CD8-positive, alpha-beta memory T cell (primary cell): Measurements from ENCODE around the gene GTF3C4. TPM values are rescaled to one million over a fixed set of nuclear protein-coding genes. Genes with fewer than 3 reads are reported as not detected.

ENCODE experiments used
- CTCF ChIA-PET: fragments of 350-600 bp; sonication (Branson Sonifier 250); formaldehyde crosslinking; loops from one replicate; lab custom pipeline; 2021; ENCODE audit warnings: antibody characterized with exemption; lab: Charles Lee
- POLR2A ChIA-PET: fragments of 350-600 bp; sonication (Branson Sonifier 250); formaldehyde crosslinking; loops from one replicate; lab custom pipeline; 2021; ENCODE audit warnings: antibody characterized with exemption; lab: Charles Lee
- DNase-seq, 5 donors: peaks; one replicate each; pipeline versions ENCODE4 v3.0.0 to v3.0.0-alpha.2; 2020 to 2022; ENCODE audit warnings: mixed read lengths in 1 of 5
- H3K27ac ChIP-seq: one replicate; pipeline ENCODE4 v1.7.0; 2013; ENCODE audit warnings: low read depth, mild to moderate bottlenecking, low read length, moderate library complexity
- H3K27me3 ChIP-seq: 2 replicates; pipeline ENCODE4 v1.7.0; 2013; ENCODE audit warnings: low read length, mild to moderate bottlenecking; ENCODE audit not compliant: insufficient read depth, poor library complexity, severe bottlenecking
- H3K36me3 ChIP-seq: 2 replicates; pipeline ENCODE4 v1.7.0; 2013; ENCODE audit warnings: mild to moderate bottlenecking, low read length, moderate library complexity; ENCODE audit not compliant: insufficient read depth
- H3K4me1 ChIP-seq: 2 replicates; pipeline ENCODE4 v1.7.0; 2013; ENCODE audit warnings: mild to moderate bottlenecking, low read length, moderate library complexity; ENCODE audit not compliant: insufficient read depth
- H3K4me3 ChIP-seq: 2 replicates; pipeline ENCODE4 v1.7.0; 2013; ENCODE audit warnings: mild to moderate bottlenecking, low read length
- H3K9me3 ChIP-seq: 2 replicates; pipeline ENCODE4 v1.7.0; 2013; ENCODE audit warnings: mild to moderate bottlenecking, low read length
- H3K27ac Mint-ChIP-seq, 8 donors: one replicate each; pipeline ENCODE4 v1.8.0; 2020 to 2021; ENCODE audit warnings: mixed read lengths in 8 of 8, mild to moderate bottlenecking in 6 of 8, inconsistent platforms in 3 of 8, moderate library complexity in 3 of 8
- H3K27me3 Mint-ChIP-seq, 2 donors: one replicate each; pipeline ENCODE4 v1.8.0; 2020 to 2021; ENCODE audit warnings: mixed read lengths in 2 of 2, mild to moderate bottlenecking in 1 of 2, moderate library complexity in 1 of 2
- H3K36me3 Mint-ChIP-seq, 3 donors: one replicate each; pipeline ENCODE4 v1.8.0; 2020 to 2021; ENCODE audit warnings: mixed read lengths in 3 of 3, inconsistent platforms in 1 of 3, mild to moderate bottlenecking in 1 of 3
- H3K4me1 Mint-ChIP-seq, 3 donors: one replicate each; pipeline ENCODE4 v1.8.0; 2020 to 2021; ENCODE audit warnings: mixed read lengths in 3 of 3, inconsistent platforms in 1 of 3, mild to moderate bottlenecking in 1 of 3
- H3K4me3 Mint-ChIP-seq, 7 donors: one replicate each; pipeline ENCODE4 v1.8.0; 2020 to 2021; ENCODE audit warnings: mixed read lengths in 7 of 7, mild to moderate bottlenecking in 6 of 7, moderate library complexity in 4 of 7, inconsistent platforms in 2 of 7
- H3K9me3 Mint-ChIP-seq, 5 donors: one replicate each; pipeline ENCODE4 v1.8.0; 2020 to 2022; ENCODE audit warnings: mixed read lengths in 5 of 5, mild to moderate bottlenecking in 3 of 5, moderate library complexity in 2 of 5, inconsistent platforms in 1 of 5
- polyA plus RNA-seq: library from polyadenylated mRNA; unstranded; fragments of 300-500 nt; fragmentation: Illumina TruSeq; gene quantifications from one replicate; pipeline ENCODE4 v1.2.3, GENCODE V29; 2021
- total RNA-seq, 2 experiments: library from RNA; stranded (reverse); gene quantifications; one replicate each; pipeline ENCODE4 v1.2.3, GENCODE V29; 2021

Gene GTF3C4
- total and polyA plus RNA-seq, 3 experiments from 2014 or later, result 4.3 to 23.1 (median 21.1) TPM

DNA sequence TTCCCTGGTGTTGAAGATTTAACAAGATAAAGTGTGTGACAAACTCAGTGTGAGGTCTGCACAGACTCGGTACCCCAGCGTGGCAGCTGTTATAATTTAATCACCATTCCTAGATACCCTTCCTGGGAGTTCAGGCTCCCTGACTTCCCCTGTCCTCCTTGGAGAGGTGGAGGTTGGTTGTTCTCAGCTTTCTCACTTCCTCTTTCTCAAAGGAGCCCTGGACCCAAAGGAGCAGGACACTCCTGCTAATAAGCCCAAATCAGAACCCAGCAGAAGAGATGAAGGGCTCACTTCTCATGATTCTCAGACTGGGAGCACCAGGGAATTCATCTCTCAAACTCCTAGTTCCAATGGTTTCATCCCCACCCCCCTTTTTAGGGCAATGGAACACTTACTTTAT, 58.2 kb downstream of the GTF3C4 start:
- CTCF ChIA-PET, result no interaction called here
- H3K27me3 Mint-ChIP-seq, result peaks cover 9 to 46% of the 10 kb centered on the region in 2 donors
- no peak for DNase-seq
- H3K4me3 ChIP-seq, result no peak overlapping the region
- H3K27ac ChIP-seq, result no peak overlapping the region
- H3K27me3 ChIP-seq, result no peaks in the 10 kb centered on the region
- no peaks in the 10 kb centered on the region for H3K4me1 ChIP-seq
- no peaks in the 10 kb centered on the region for H3K4me1 Mint-ChIP-seq
- H3K36me3 ChIP-seq, result no peaks in the 10 kb centered on the region
- H3K9me3 Mint-ChIP-seq, result no peaks in the 10 kb centered on the region
- no peaks in the 10 kb centered on the region for H3K9me3 ChIP-seq
- H3K4me3 Mint-ChIP-seq, result no peak overlapping the region
- no peak overlapping the region for H3K27ac Mint-ChIP-seq
- POLR2A ChIA-PET, result no interaction called here
- no peaks in the 10 kb centered on the region for H3K36me3 Mint-ChIP-seq

DNA sequence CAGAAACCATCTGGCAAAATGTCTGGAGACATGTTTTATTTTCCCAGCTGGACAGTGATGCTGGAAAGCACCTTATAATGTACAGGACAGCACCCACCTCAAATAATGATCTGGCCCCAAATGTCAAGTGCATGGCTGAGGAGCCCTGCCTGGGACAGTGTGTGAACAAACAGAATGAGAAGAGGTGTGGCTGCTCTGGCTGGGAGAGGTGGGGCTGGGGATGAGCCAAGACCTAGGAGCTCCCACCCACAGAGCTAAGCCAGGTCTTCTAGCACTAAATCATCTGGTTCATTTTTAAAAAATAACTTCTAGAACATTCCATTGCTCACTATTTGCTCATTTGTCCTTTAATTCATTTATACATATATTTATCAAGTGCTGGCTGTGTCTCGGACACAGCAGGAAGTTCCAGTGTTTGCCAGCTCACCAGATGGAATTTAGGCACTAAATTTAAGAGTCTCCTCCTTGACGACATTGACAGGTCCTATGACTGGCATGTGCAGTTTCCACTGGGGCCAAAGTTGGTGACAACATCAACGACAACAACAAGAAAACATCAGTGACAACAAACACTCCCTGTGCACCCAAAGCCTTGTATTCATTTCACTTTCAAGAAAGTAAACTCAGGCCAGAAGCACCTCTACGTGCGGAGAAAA, 59.1 kb downstream of the GTF3C4 start:
- Mint-ChIP-seq H3K27me3 (peaks cover 9 to 47% of the 10 kb centered on the region in 2 donors), H3K36me3 (no peaks in the 10 kb centered on the region), H3K9me3 (no peaks in the 10 kb centered on the region), H3K4me3 (no peak overlapping the region), H3K4me1 (no peaks in the 10 kb centered on the region), H3K27ac (peak overlapping the region in 1 of 8 donors; percentile 50)
- no peak for DNase-seq
- no peak overlapping the region for H3K27ac ChIP-seq
- ChIA-PET CTCF (no interaction called here), POLR2A (no interaction called here)
- no peaks in the 10 kb centered on the region for H3K36me3 ChIP-seq
- H3K27me3 ChIP-seq, result no peaks in the 10 kb centered on the region
- H3K4me3 ChIP-seq, result no peak overlapping the region
- no peaks in the 10 kb centered on the region for H3K9me3 ChIP-seq
- H3K4me1 ChIP-seq, result no peaks in the 10 kb centered on the region

DNA sequence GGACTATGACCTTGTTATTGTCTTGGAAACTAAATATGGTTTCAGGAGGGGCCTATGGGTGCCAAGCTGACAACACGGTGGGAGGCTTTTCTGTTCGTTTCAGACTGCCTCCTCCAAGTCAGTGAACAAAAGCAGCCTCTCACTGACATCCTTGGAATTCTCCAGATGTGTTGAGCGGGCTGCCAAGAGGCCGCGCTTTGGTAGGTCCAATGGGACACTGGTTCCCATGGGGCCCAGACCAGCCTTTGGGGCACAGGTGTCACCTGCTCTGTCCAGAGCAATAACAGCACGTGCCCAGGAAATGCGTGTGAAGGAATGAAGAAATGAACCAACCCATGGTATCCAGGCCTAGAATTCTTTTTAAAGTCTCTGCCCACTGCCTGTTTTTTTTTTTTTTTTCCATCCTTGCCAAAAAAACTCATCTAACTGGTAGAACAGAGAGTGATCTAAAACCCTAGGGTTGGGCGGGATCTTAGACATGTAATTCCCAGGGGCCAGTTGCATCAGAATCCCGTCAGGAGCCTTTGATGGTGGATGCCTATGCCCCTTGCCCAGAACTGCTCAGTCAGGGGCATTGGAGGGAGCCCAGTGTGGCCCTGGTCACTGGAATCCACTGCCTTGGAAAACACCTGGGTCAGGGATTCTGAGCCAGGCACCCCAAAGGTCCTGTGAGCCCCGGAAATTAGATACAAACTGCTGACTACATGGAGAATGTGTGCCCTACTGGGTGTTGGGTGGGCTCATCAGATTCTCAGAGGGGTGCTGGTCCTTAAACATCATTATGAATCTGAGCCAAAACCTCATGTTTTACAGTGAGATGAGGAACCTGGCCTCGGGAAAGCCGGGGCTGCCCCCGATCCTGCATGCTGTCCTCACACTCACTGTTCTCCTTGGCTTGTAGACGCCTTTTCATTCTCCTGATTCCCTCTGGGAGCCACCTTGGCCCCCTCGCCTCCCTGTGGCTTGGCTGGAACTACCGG, 60.1 kb downstream of the GTF3C4 start:
- Mint-ChIP-seq H3K27me3 (peaks cover 9 to 48% of the 10 kb centered on the region in 2 donors), H3K27ac (no peak overlapping the region), H3K4me3 (no peak overlapping the region), H3K9me3 (no peaks in the 10 kb centered on the region), H3K4me1 (no peaks in the 10 kb centered on the region), H3K36me3 (no peaks in the 10 kb centered on the region)
- H3K36me3 ChIP-seq, result no peaks in the 10 kb centered on the region
- no peak overlapping the region for H3K27ac ChIP-seq
- H3K4me3 ChIP-seq, result no peak overlapping the region
- H3K27me3 ChIP-seq, result no peaks in the 10 kb centered on the region
- no peaks in the 10 kb centered on the region for H3K4me1 ChIP-seq
- ChIA-PET CTCF (no interaction called here), POLR2A (no interaction called here)
- H3K9me3 ChIP-seq, result no peaks in the 10 kb centered on the region
- DNase-seq, result no peak

DNA sequence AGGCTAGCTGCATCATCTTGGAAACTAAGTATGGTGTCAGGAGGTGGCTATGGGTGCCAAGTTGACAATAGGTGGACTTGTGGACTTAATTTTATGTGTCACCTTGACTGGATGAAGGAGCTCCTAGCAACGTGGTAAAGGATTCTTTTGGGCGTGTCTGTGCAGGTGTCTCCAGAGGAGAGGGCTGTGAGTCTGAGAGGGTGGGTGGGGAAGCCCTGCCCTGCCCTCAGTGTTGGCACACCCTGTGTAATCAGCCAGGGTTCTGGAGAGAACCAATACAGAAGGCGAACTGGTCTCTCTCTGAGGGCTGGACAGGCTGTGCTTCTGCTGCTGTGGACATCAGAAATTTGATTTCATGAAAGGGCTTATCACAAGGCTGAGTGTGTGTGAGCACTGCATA, 61.0 kb downstream of the GTF3C4 start:
- no peaks in the 10 kb centered on the region for H3K36me3 Mint-ChIP-seq
- POLR2A ChIA-PET, result no interaction called here
- H3K4me3 Mint-ChIP-seq, result no peak overlapping the region
- Histone ChIP-seq H3K4me1 (no peaks in the 10 kb centered on the region), H3K36me3 (no peaks in the 10 kb centered on the region), H3K4me3 (no peak overlapping the region), H3K27ac (no peak overlapping the region), H3K27me3 (no peaks in the 10 kb centered on the region), H3K9me3 (no peaks in the 10 kb centered on the region)
- CTCF ChIA-PET, result no interaction called here
- no peaks in the 10 kb centered on the region for H3K9me3 Mint-ChIP-seq
- H3K27me3 Mint-ChIP-seq, result peaks cover 9 to 55% of the 10 kb centered on the region in 2 donors
- H3K27ac Mint-ChIP-seq, result no peak overlapping the region
- H3K4me1 Mint-ChIP-seq, result no peaks in the 10 kb centered on the region
- DNase-seq, result no peak

- no peaks in the 10 kb centered on the region for H3K4me1 ChIP-seq
- no peaks in the 10 kb centered on the region for H3K27me3 ChIP-seq
- H3K9me3 Mint-ChIP-seq, result no peaks in the 10 kb centered on the region
- peaks cover 12 to 59% of the 10 kb centered on the region in 2 donors for H3K27me3 Mint-ChIP-seq
- H3K4me3 ChIP-seq, result no peak overlapping the region
- POLR2A ChIA-PET, result no interaction called here
- DNase-seq, result no peak
- no peaks in the 10 kb centered on the region for H3K36me3 ChIP-seq
- CTCF ChIA-PET, result no interaction called here
- H3K36me3 Mint-ChIP-seq, result no peaks in the 10 kb centered on the region
- no peaks in the 10 kb centered on the region for H3K4me1 Mint-ChIP-seq
- no peak overlapping the region for H3K4me3 Mint-ChIP-seq
- H3K9me3 ChIP-seq, result no peaks in the 10 kb centered on the region
- no peak overlapping the region for H3K27ac Mint-ChIP-seq
- no peak overlapping the region for H3K27ac ChIP-seq
These were observed 62.3 kb downstream of the GTF3C4 start for GRCh38 chr9:132732326-132733259.

GRCh38 chr9:132733260-132733815, 63.1 kb downstream of the GTF3C4 start:
- no peaks in the 10 kb centered on the region for H3K4me1 ChIP-seq
- no peak overlapping the region for H3K4me3 ChIP-seq
- no peak overlapping the region for H3K27ac ChIP-seq
- no peak for DNase-seq
- no peaks in the 10 kb centered on the region for H3K4me1 Mint-ChIP-seq
- H3K27me3 Mint-ChIP-seq, result peaks cover 8 to 56% of the 10 kb centered on the region in 2 donors
- no peaks in the 10 kb centered on the region for H3K9me3 ChIP-seq
- ChIA-PET CTCF (no interaction called here), POLR2A (no interaction called here)
- no peaks in the 10 kb centered on the region for H3K36me3 Mint-ChIP-seq
- H3K27me3 ChIP-seq, result no peaks in the 10 kb centered on the region
- no peaks in the 10 kb centered on the region for H3K36me3 ChIP-seq
- H3K9me3 Mint-ChIP-seq, result no peaks in the 10 kb centered on the region
- no peak overlapping the region for H3K27ac Mint-ChIP-seq
- H3K4me3 Mint-ChIP-seq, result no peak overlapping the region

- Histone ChIP-seq H3K27me3 (peaks cover 13% of the 10 kb centered on the region), H3K36me3 (no peaks in the 10 kb centered on the region), H3K4me3 (no peak overlapping the region), H3K4me1 (no peaks in the 10 kb centered on the region), H3K27ac (no peak overlapping the region), H3K9me3 (no peaks in the 10 kb centered on the region)
- ChIA-PET CTCF (no interaction called here), POLR2A (no interaction called here)
- Mint-ChIP-seq H3K27ac (no peak overlapping the region), H3K27me3 (peaks cover 21 to 56% of the 10 kb centered on the region in 2 donors), H3K9me3 (no peaks in the 10 kb centered on the region), H3K4me1 (peaks cover 0 to 4% (median 0%) of the 10 kb centered on the region in 3 donors), H3K36me3 (no peaks in the 10 kb centered on the region), H3K4me3 (peak overlapping the region in 1 of 7 donors; percentile 28)
- DNase-seq, result no peak
These were observed 69.5 kb downstream of the GTF3C4 start for GRCh38 chr9:132739710-132740310.
